A673 (cell line): ENCODE results near the gene C6orf15. TPM values are rescaled to one million over a fixed set of nuclear protein-coding genes. Genes with fewer than 3 reads are reported as not detected.

Experiments
- BruUV-seq: library from RNA; stranded (reverse); fragments of 400-500 nt; replicated peaks from 2 replicates; lab custom pipeline; 2021; lab: Mats Ljungman, UMichigan
- CTCF ChIA-PET: fragments of 300-600 bp; sonication (Branson Sonifier 250); formaldehyde crosslinking; loops from one replicate; lab custom pipeline; 2022; ENCODE audit warnings: antibody characterized with exemption; lab: Charles Lee
- POLR2A ChIA-PET: fragments of 300-600 bp; sonication (Branson Sonifier 250); formaldehyde crosslinking; loops from one replicate; lab custom pipeline; 2022; ENCODE audit warnings: antibody characterized with exemption; ENCODE audit not compliant: low non-redundant PET; lab: Charles Lee
- DNase-seq: peaks from one replicate; pipeline ENCODE4 v3.0.0-alpha.2; 2015; ENCODE audit warnings: low spot score
- H3K27ac ChIP-seq: fragments of 200-600 bp; sonication (generic); 2 replicates; pipeline ENCODE4 v1.5.1; 2016; ENCODE audit warnings: mixed run types, low read depth, mild to moderate bottlenecking, mixed read lengths, antibody characterized with exemption, low read length; ENCODE audit not compliant: poor library complexity, severe bottlenecking
- H3K27me3 ChIP-seq: fragments of 200-600 bp; sonication (generic); replicated peaks from 2 replicates; pipeline ENCODE4 v1.6.1; 2017; ENCODE audit warnings: mixed run types, low read depth, mild to moderate bottlenecking, mixed read lengths, antibody characterized with exemption, low read length; ENCODE audit not compliant: insufficient read depth, poor library complexity
- H3K36me3 ChIP-seq: fragments of 200-600 bp; sonication (generic); 2 replicates; pipeline ENCODE4 v1.6.1; 2016; ENCODE audit warnings: mixed run types, mild to moderate bottlenecking, mixed read lengths, antibody characterized with exemption, low read length; ENCODE audit not compliant: insufficient read depth, poor library complexity, severe bottlenecking
- H3K4me1 ChIP-seq: fragments of 200-600 bp; sonication (generic); 2 replicates; pipeline ENCODE4 v1.6.1; 2017; ENCODE audit warnings: mixed run types, mild to moderate bottlenecking, mixed read lengths, antibody characterized with exemption, low read length; ENCODE audit not compliant: insufficient read depth, poor library complexity, severe bottlenecking
- H3K4me3 ChIP-seq: fragments of 200-600 bp; sonication (generic); 2 replicates; pipeline ENCODE4 v1.5.1; 2016; ENCODE audit warnings: low read depth, mixed run types, mild to moderate bottlenecking, mixed read lengths, low read length; ENCODE audit not compliant: poor library complexity, severe bottlenecking
- H3K9me3 ChIP-seq: fragments of 200-600 bp; sonication (generic); 2 replicates; pipeline ENCODE4 v1.6.1; 2016; ENCODE audit warnings: mixed run types, low read depth, mild to moderate bottlenecking, mixed read lengths, antibody characterized with exemption, low read length; ENCODE audit not compliant: poor library complexity, severe bottlenecking
- CTCF ChIP-seq: fragments of 300-800, 200-600 bp; sonication (generic); conservative IDR thresholded peaks from 2 replicates; pipeline ENCODE4 v1.5.1; 2017; ENCODE audit warnings: low read depth, mild to moderate bottlenecking, antibody characterized with exemption, low read length, moderate library complexity, mixed read lengths
- EZH2 ChIP-seq: fragments of 200-600 bp; sonication (generic); IDR thresholded peaks from 2 replicates; pipeline ENCODE4 v1.6.1; 2017; ENCODE audit warnings: borderline replicate concordance, low read depth, mild to moderate bottlenecking, mixed read lengths, antibody characterized with exemption, low read length; ENCODE audit not compliant: poor library complexity, severe bottlenecking
- intact Hi-C: fragments of 100-400 bp; cut with micrococcal nuclease; formaldehyde crosslinking; loops from one replicate; pipeline ENCODE4 v1.10.0; 2022; ENCODE audit not compliant: unreplicated experiment
- total RNA-seq: library from RNA; stranded (reverse); gene quantifications from 2 replicates; pipeline ENCODE4 v1.2.3, GENCODE V29; 2021

The C6orf15 gene
- total RNA-seq, 1 experiment from 2014 or later = not detected

- CTCF ChIA-PET = interaction anchor here (0.6 kb wide), 1 partner anchor 171 kb away, joined by 5 read pairs; no protein-coding TSS in a partner anchor
Measured at GRCh38 chr6:31075528-31075927, 36.8 kb downstream of the C6orf15 start.

GRCh38 chr6:31074401-31074800 is 38.0 kb downstream of the C6orf15 start:
- Histone ChIP-seq H3K9me3 (no peaks in the 10 kb centered on the region), H3K36me3 (no peaks in the 10 kb centered on the region), H3K27ac (no peak overlapping the region), H3K27me3 (no peaks in the 10 kb centered on the region), H3K4me1 (peaks cover 9% of the 10 kb centered on the region), H3K4me3 (no peak overlapping the region)
- DNase-seq = no peak
- TF ChIP-seq CTCF (no peak), EZH2 (no peak)
- BruUV-seq = no TSS peak
- intact Hi-C loops = loop anchor here (5.0 kb wide), 1 partner anchor 247 kb away; no protein-coding TSS in a partner anchor
- ChIA-PET CTCF (interaction anchor here (1.0 to 1.2 kb wide), 2 partner anchors 13 to 158 kb away, joined by 3 read pairs; no protein-coding TSS in a partner anchor), POLR2A (no interaction called here)

More at GRCh38 chr6:31075528-31075927, 36.8 kb downstream of the C6orf15 start:
- Histone ChIP-seq H3K4me1 (peaks cover 9% of the 10 kb centered on the region), H3K4me3 (no peak overlapping the region), H3K36me3 (no peaks in the 10 kb centered on the region), H3K27me3 (no peaks in the 10 kb centered on the region), H3K27ac (no peak overlapping the region), H3K9me3 (no peaks in the 10 kb centered on the region)
- intact Hi-C loops = no loop called here
- POLR2A ChIA-PET = no interaction called here
- TF ChIP-seq EZH2 (no peak), CTCF (no peak)
- no TSS peak for BruUV-seq
- DNase-seq = no peak

GRCh38 chr6:31070711-31071197 is 41.6 kb downstream of the C6orf15 start:
- ChIA-PET POLR2A (no interaction called here), CTCF (interaction anchor here (0.5 to 3.3 kb wide), 13 partner anchors 9 to 589 kb away, joined by 3 to 37 read pairs (median 4); partner anchors contain the start of genes MUCL3 and VARS2)
- H3K4me1 ChIP-seq = peaks cover 9% of the 10 kb centered on the region
- no peak overlapping the region for H3K27ac ChIP-seq
- no peaks in the 10 kb centered on the region for H3K36me3 ChIP-seq
- BruUV-seq = no TSS peak
- intact Hi-C loops = loop anchor here (1.0 to 5.0 kb wide), 2 partner anchors 155 to 243 kb away; no protein-coding TSS in a partner anchor
- no peaks in the 10 kb centered on the region for H3K9me3 ChIP-seq
- H3K27me3 ChIP-seq = no peaks in the 10 kb centered on the region
- TF ChIP-seq CTCF (peak; percentile 73), EZH2 (no peak)
- no peak overlapping the region for H3K4me3 ChIP-seq
- DNase-seq = peak; percentile 79
